Measurements from ENCODE around the gene UBE2E2.

Gene UBE2E2

DNA sequence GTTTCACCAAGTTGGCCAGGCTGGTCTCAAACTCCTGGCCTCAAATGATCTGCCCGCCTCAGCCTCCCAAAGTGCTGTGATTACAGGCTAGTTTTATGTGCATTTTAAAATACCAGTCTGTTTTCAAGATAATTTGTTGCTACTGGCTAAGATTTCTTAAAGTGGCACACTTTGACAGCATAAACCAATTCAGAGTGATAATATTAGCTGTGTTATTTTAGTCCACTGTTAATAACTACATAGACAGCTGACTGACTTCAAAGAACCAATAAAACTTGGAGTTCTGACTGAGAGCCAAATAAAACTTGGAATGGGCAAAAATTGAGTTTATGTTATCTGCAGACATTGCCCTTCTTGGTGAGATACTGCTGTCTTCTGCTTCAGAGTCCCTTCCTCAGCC, 291.8 kb downstream of the UBE2E2 start:
- no peaks in the 10 kb centered on the region for H3K27me3 ChIP-seq (ENCODE audit: control insufficient read depth in 2 of 2, insufficient read depth in 2 of 2, low read length in 2 of 2)
- no peaks in the 10 kb centered on the region for H3K4me1 ChIP-seq (ENCODE audit: control insufficient read depth in 2 of 2, insufficient read depth in 2 of 2, low read length in 2 of 2)
- no peaks in the 10 kb centered on the region for H3K9me3 ChIP-seq (ENCODE audit: control insufficient read depth in 2 of 2, low read length in 2 of 2)
- H3K27ac ChIP-seq (ENCODE audit: low read depth in 2 of 2, low read length in 2 of 2): no peak overlapping the region
- no peak overlapping the region for H3K4me3 ChIP-seq (ENCODE audit: low read length in 2 of 2)
- H3K9ac ChIP-seq (ENCODE audit: low read depth in 1 of 2, low read length in 2 of 2): no peak overlapping the region
- H3K36me3 ChIP-seq (ENCODE audit: control insufficient read depth in 2 of 2, insufficient read depth in 2 of 2, low read length in 2 of 2): no peaks in the 10 kb centered on the region

- Histone ChIP-seq H3K27ac (ENCODE audit: low read depth in 2 of 2, low read length in 2 of 2) (no peak overlapping the region), H3K4me1 (ENCODE audit: control insufficient read depth in 2 of 2, insufficient read depth in 2 of 2, low read length in 2 of 2) (no peaks in the 10 kb centered on the region), H3K27me3 (ENCODE audit: control insufficient read depth in 2 of 2, insufficient read depth in 2 of 2, low read length in 2 of 2) (no peaks in the 10 kb centered on the region), H3K9ac (ENCODE audit: low read depth in 1 of 2, low read length in 2 of 2) (no peak overlapping the region), H3K9me3 (ENCODE audit: control insufficient read depth in 2 of 2, low read length in 2 of 2) (no peaks in the 10 kb centered on the region), H3K4me3 (ENCODE audit: low read length in 2 of 2) (no peak overlapping the region), H3K36me3 (ENCODE audit: control insufficient read depth in 2 of 2, insufficient read depth in 2 of 2, low read length in 2 of 2) (no peaks in the 10 kb centered on the region)
These were observed 292.4 kb downstream of the UBE2E2 start for GRCh38 chr3:23495507-23495906.

DNA sequence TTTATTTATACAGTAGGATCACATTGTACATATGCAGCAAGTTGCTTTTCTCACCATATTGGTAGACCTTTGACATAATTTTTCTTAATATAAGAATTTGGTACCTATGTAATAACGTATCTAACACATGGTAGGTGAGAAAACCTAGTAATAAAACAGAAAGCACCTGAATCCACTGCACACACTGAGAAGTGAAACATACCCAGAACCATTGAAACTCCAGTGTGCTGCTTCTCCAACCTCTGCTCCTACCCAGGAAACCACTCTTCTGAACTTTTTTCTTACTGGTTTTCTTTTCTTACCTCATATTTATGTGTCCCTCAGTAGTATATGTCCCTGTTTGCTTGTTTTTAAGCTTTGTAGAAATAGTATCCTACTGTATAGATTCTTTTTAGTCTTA, 293.0 kb downstream of the UBE2E2 start:
- no peaks in the 10 kb centered on the region for H3K4me1 ChIP-seq (ENCODE audit: control insufficient read depth in 2 of 2, insufficient read depth in 2 of 2, low read length in 2 of 2)
- H3K27ac ChIP-seq (ENCODE audit: low read depth in 2 of 2, low read length in 2 of 2): no peak overlapping the region
- no peaks in the 10 kb centered on the region for H3K36me3 ChIP-seq (ENCODE audit: control insufficient read depth in 2 of 2, insufficient read depth in 2 of 2, low read length in 2 of 2)
- H3K27me3 ChIP-seq (ENCODE audit: control insufficient read depth in 2 of 2, insufficient read depth in 2 of 2, low read length in 2 of 2): no peaks in the 10 kb centered on the region
- no peaks in the 10 kb centered on the region for H3K9me3 ChIP-seq (ENCODE audit: control insufficient read depth in 2 of 2, low read length in 2 of 2)
- H3K9ac ChIP-seq (ENCODE audit: low read depth in 1 of 2, low read length in 2 of 2): no peak overlapping the region
- H3K4me3 ChIP-seq (ENCODE audit: low read length in 2 of 2): no peak overlapping the region

DNA sequence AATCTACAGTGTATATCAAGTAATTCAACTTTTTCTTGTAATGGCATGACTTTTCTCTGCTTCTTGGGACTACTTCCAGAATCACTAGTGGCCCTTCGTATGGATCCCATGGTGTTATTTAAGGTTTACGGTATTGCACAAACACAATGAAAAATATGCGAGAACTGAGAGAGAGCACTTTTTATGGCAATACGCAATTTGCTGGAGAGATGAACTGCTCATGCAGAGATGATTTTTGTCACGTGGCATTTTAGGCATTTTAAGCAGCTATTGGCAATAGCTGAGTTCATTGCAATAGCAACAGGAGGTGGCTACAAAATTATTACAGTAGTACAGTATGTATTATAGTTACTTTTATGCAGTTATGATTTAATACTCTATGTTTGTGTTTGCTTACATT, 294.0 kb downstream of the UBE2E2 start:
- no peak overlapping the region for H3K27ac ChIP-seq (ENCODE audit: low read depth in 2 of 2, low read length in 2 of 2)
- no peaks in the 10 kb centered on the region for H3K9me3 ChIP-seq (ENCODE audit: control insufficient read depth in 2 of 2, low read length in 2 of 2)
- H3K4me1 ChIP-seq (ENCODE audit: control insufficient read depth in 2 of 2, insufficient read depth in 2 of 2, low read length in 2 of 2): no peaks in the 10 kb centered on the region
- no peaks in the 10 kb centered on the region for H3K36me3 ChIP-seq (ENCODE audit: control insufficient read depth in 2 of 2, insufficient read depth in 2 of 2, low read length in 2 of 2)
- H3K4me3 ChIP-seq (ENCODE audit: low read length in 2 of 2): no peak overlapping the region
- H3K27me3 ChIP-seq (ENCODE audit: control insufficient read depth in 2 of 2, insufficient read depth in 2 of 2, low read length in 2 of 2): no peaks in the 10 kb centered on the region
- no peak overlapping the region for H3K9ac ChIP-seq (ENCODE audit: low read depth in 1 of 2, low read length in 2 of 2)

GRCh38 chr3:23501201-23501802, 298.2 kb downstream of the UBE2E2 start:
- Histone ChIP-seq H3K4me1 (ENCODE audit: control insufficient read depth in 2 of 2, insufficient read depth in 2 of 2, low read length in 2 of 2) (no peaks in the 10 kb centered on the region), H3K9me3 (ENCODE audit: control insufficient read depth in 2 of 2, low read length in 2 of 2) (no peaks in the 10 kb centered on the region), H3K4me3 (ENCODE audit: low read length in 2 of 2) (no peak overlapping the region), H3K9ac (ENCODE audit: low read depth in 1 of 2, low read length in 2 of 2) (no peak overlapping the region), H3K36me3 (ENCODE audit: control insufficient read depth in 2 of 2, insufficient read depth in 2 of 2, low read length in 2 of 2) (no peaks in the 10 kb centered on the region), H3K27me3 (ENCODE audit: control insufficient read depth in 2 of 2, insufficient read depth in 2 of 2, low read length in 2 of 2) (no peaks in the 10 kb centered on the region), H3K27ac (ENCODE audit: low read depth in 2 of 2, low read length in 2 of 2) (no peak overlapping the region)

DNA sequence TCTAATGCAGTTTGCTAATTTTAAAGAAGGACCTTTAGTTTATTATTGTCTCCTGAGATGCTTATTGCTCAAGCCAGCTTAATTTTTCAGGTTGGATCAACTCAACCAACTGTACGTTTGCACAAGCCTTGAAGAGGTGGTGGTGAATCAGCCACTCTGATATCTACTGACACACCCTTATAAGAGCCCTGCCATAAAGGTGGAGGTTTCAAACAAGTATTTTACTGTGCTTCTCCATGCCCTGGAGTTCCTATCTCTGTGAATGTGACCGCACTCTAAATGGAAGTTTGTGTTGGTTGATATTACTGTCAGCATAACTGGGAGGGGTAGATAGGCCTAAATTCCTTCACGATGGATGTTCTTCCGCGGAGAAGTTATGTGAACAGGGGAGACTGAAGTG, 305.3 kb downstream of the UBE2E2 start:
- Histone ChIP-seq H3K9me3 (ENCODE audit: control insufficient read depth in 2 of 2, low read length in 2 of 2) (no peaks in the 10 kb centered on the region), H3K9ac (ENCODE audit: low read depth in 1 of 2, low read length in 2 of 2) (no peak overlapping the region), H3K27me3 (ENCODE audit: control insufficient read depth in 2 of 2, insufficient read depth in 2 of 2, low read length in 2 of 2) (no peaks in the 10 kb centered on the region), H3K4me3 (ENCODE audit: low read length in 2 of 2) (no peak overlapping the region), H3K36me3 (ENCODE audit: control insufficient read depth in 2 of 2, insufficient read depth in 2 of 2, low read length in 2 of 2) (no peaks in the 10 kb centered on the region), H3K27ac (ENCODE audit: low read depth in 2 of 2, low read length in 2 of 2) (no peak overlapping the region), H3K4me1 (ENCODE audit: control insufficient read depth in 2 of 2, insufficient read depth in 2 of 2, low read length in 2 of 2) (no peaks in the 10 kb centered on the region)

DNA sequence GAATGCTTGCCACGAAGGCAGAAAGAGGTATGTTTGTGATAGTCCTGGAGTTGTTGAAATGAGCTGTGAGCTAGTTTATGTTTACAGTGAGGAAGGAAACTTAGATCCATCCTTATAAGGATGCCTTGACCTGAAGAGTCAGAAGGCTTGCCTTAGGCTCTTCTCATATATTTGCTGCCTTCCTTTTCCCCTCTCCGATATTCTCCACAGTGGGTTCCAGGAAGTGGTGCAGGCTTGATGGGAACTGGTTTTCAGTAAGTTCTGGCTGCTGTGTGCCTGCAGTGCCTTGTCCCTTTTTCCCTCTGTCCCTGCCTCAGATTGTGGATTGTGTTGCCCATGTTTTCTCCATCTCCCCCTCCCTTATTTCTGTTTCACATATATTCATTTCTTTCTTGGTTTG, 315.3 kb downstream of the UBE2E2 start:
- Histone ChIP-seq H3K27ac (ENCODE audit: low read depth in 2 of 2, low read length in 2 of 2) (no peak overlapping the region), H3K9me3 (ENCODE audit: control insufficient read depth in 2 of 2, low read length in 2 of 2) (no peaks in the 10 kb centered on the region), H3K27me3 (ENCODE audit: control insufficient read depth in 2 of 2, insufficient read depth in 2 of 2, low read length in 2 of 2) (no peaks in the 10 kb centered on the region), H3K9ac (ENCODE audit: low read depth in 1 of 2, low read length in 2 of 2) (no peak overlapping the region), H3K36me3 (ENCODE audit: control insufficient read depth in 2 of 2, insufficient read depth in 2 of 2, low read length in 2 of 2) (no peaks in the 10 kb centered on the region), H3K4me3 (ENCODE audit: low read length in 2 of 2) (no peak overlapping the region), H3K4me1 (ENCODE audit: control insufficient read depth in 2 of 2, insufficient read depth in 2 of 2, low read length in 2 of 2) (no peaks in the 10 kb centered on the region)

DNA sequence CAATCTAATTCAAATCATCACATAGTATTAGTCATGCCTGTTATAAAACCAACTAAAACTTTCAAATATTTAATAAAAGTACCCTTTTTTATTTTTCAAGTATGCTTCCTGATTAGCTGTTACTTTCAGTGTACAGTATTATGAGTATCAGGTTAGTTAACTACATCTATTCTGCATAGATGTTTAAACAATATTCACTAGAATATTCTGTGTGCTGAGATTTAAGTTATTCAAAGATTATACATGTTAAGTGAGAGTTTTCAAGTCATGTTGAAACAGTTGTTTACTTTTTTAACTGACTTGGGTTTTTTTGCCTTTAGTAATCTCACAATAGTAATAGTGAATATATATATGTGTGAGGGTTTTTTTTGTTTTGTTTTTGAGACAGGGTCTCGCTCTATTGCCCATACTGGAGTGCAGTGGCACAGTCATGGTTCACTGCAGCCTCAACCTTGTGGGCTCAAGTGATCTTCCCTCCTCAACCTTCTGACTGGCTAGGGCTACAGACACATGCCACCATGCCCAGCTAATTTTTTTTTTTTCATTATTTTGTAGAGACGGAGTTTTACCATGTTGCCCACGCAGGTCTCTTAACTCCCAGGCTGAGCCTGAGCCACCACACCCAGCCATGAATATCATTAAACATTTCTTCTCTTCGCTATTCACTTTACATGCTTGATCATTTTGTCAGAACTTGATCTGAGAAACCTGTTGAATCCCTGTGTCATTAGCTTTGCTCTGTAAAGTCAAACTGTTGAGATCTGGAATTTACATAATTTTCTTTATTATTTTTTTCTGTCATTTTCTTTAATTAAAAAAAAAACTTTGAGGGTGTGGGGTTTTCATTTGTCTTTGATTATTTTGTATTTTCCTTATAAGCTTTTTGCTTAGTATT, 316.4 kb downstream of the UBE2E2 start:
- H3K4me3 ChIP-seq (ENCODE audit: low read length in 2 of 2): no peak overlapping the region
- H3K36me3 ChIP-seq (ENCODE audit: control insufficient read depth in 2 of 2, insufficient read depth in 2 of 2, low read length in 2 of 2): no peaks in the 10 kb centered on the region
- H3K27me3 ChIP-seq (ENCODE audit: control insufficient read depth in 2 of 2, insufficient read depth in 2 of 2, low read length in 2 of 2): no peaks in the 10 kb centered on the region
- no peaks in the 10 kb centered on the region for H3K9me3 ChIP-seq (ENCODE audit: control insufficient read depth in 2 of 2, low read length in 2 of 2)
- H3K4me1 ChIP-seq (ENCODE audit: control insufficient read depth in 2 of 2, insufficient read depth in 2 of 2, low read length in 2 of 2): no peaks in the 10 kb centered on the region
- H3K27ac ChIP-seq (ENCODE audit: low read depth in 2 of 2, low read length in 2 of 2): no peak overlapping the region
- H3K9ac ChIP-seq (ENCODE audit: low read depth in 1 of 2, low read length in 2 of 2): no peak overlapping the region

DNA sequence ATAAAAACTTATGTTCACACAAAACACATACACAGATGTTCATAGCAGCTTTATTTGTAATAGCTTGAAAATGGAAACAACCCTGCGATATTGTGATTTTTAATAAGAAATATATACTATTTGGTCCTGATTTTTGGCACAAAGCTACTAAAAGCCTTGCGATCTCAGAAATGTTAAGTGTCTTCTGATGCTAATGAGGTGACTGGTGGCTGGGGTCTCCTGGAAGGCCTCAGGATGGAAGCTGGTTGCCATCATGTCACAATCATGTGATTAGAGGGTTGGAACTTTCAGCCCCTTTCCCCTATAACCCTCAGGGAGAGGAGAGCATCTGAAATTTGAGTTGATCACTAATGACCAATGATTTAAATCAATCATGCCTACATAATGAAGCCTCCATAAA, 324.2 kb downstream of the UBE2E2 start:
- no peaks in the 10 kb centered on the region for H3K9me3 ChIP-seq (ENCODE audit: control insufficient read depth in 2 of 2, low read length in 2 of 2)
- H3K9ac ChIP-seq (ENCODE audit: low read depth in 1 of 2, low read length in 2 of 2): no peak overlapping the region
- H3K4me1 ChIP-seq (ENCODE audit: control insufficient read depth in 2 of 2, insufficient read depth in 2 of 2, low read length in 2 of 2): no peaks in the 10 kb centered on the region
- no peak overlapping the region for H3K27ac ChIP-seq (ENCODE audit: low read depth in 2 of 2, low read length in 2 of 2)
- no peaks in the 10 kb centered on the region for H3K27me3 ChIP-seq (ENCODE audit: control insufficient read depth in 2 of 2, insufficient read depth in 2 of 2, low read length in 2 of 2)
- H3K4me3 ChIP-seq (ENCODE audit: low read length in 2 of 2): no peak overlapping the region
- H3K36me3 ChIP-seq (ENCODE audit: control insufficient read depth in 2 of 2, insufficient read depth in 2 of 2, low read length in 2 of 2): no peaks in the 10 kb centered on the region

GRCh38 chr3:23533596-23533995, 330.5 kb downstream of the UBE2E2 start:
- Histone ChIP-seq H3K9ac (ENCODE audit: low read depth in 1 of 2, low read length in 2 of 2) (no peak overlapping the region), H3K9me3 (ENCODE audit: control insufficient read depth in 2 of 2, low read length in 2 of 2) (no peaks in the 10 kb centered on the region), H3K36me3 (ENCODE audit: control insufficient read depth in 2 of 2, insufficient read depth in 2 of 2, low read length in 2 of 2) (no peaks in the 10 kb centered on the region), H3K4me1 (ENCODE audit: control insufficient read depth in 2 of 2, insufficient read depth in 2 of 2, low read length in 2 of 2) (no peaks in the 10 kb centered on the region), H3K27ac (ENCODE audit: low read depth in 2 of 2, low read length in 2 of 2) (no peak overlapping the region), H3K27me3 (ENCODE audit: control insufficient read depth in 2 of 2, insufficient read depth in 2 of 2, low read length in 2 of 2) (no peaks in the 10 kb centered on the region), H3K4me3 (ENCODE audit: low read length in 2 of 2) (no peak overlapping the region)
